22Rv1 (cell line): ENCODE results near the gene ARMC2.

Source experiments
- H3K27ac ChIP-seq: fragments of 450-650 bp; 2 replicates; pipeline ENCODE4 v1.5.1; 2017
- CTCF ChIP-seq: fragments of 450-650 bp; IDR thresholded peaks from 2 replicates; pipeline ENCODE4 v1.5.1; 2017; ENCODE audit warnings: mild to moderate bottlenecking
- ZFX ChIP-seq: fragments of 450-650 bp; IDR thresholded peaks from 2 replicates; pipeline ENCODE4 v1.6.1; 2017; ENCODE audit warnings: antibody characterized with exemption, borderline replicate concordance

Gene ARMC2

GRCh38 chr6:108996208-108996607 lies 148.0 kb downstream of the ARMC2 start:
- no peak overlapping the region for H3K27ac ChIP-seq
- TF ChIP-seq CTCF (no peak), ZFX (no peak)

- TF ChIP-seq CTCF (no peak), ZFX (no peak)
- H3K27ac ChIP-seq: no peak overlapping the region
Measured at GRCh38 chr6:108998485-108998884, 150.3 kb downstream of the ARMC2 start.

- no peak for TF ChIP-seq CTCF
- no peak for TF ChIP-seq ZFX
- H3K27ac ChIP-seq: no peak overlapping the region
Measured at GRCh38 chr6:108999428-108999827, 151.2 kb downstream of the ARMC2 start.

- no peak for TF ChIP-seq CTCF
- no peak for TF ChIP-seq ZFX
- no peak overlapping the region for H3K27ac ChIP-seq
Measured at GRCh38 chr6:109000289-109000688, 152.1 kb downstream of the ARMC2 start.

- TF ChIP-seq CTCF: no peak
- no peak for TF ChIP-seq ZFX
Measured at GRCh38 chr6:109001291-109001894, 153.2 kb downstream of the ARMC2 start.

GRCh38 chr6:109002051-109002697 lies 154.0 kb downstream of the ARMC2 start:
- H3K27ac ChIP-seq: no peak overlapping the region
- no peak for TF ChIP-seq ZFX
- no peak for TF ChIP-seq CTCF

More at GRCh38 chr6:109001291-109001894, 153.2 kb downstream of the ARMC2 start:
- H3K27ac ChIP-seq: no peak overlapping the region

GRCh38 chr6:109002882-109003281 lies 154.7 kb downstream of the ARMC2 start:
- TF ChIP-seq ZFX (no peak), CTCF (no peak)
- no peak overlapping the region for H3K27ac ChIP-seq
